ENCODE measurements around the gene IGLL5. TPM values are rescaled to one million over a fixed set of nuclear protein-coding genes. Genes with fewer than 3 reads are reported as not detected.

Gene IGLL5
- total and polyA plus RNA-seq, 2 of the 13 experiments (the other 11 are each of a cell fraction or from before 2014, with no cell fraction given), result not detected

GRCh38 chr22:22939588-22940368 is 52.2 kb downstream of the IGLL5 start (continued):
- TF ChIP-seq PAXIP1 (CRISPR knock-in tag; conservative IDR thresholded peaks at IDR 0.05), result peak; percentile 30; the same call in 1 of the 2 replicates
- 0 out of 2 replicates have a peak, but pooled peaks have one; percentile 28 for TF ChIP-seq ELF3 (CRISPR knock-in tag; IDR thresholded peaks at IDR 0.05)
- no peak for TF ChIP-seq NFRKB (IDR thresholded peaks at IDR 0.05)
- TF ChIP-seq RELA (CRISPR knock-in tag; IDR thresholded peaks at IDR 0.05), result no peak
- peak; percentile 68 for TF ChIP-seq HHEX (CRISPR knock-in tag; IDR thresholded peaks at IDR 0.05)

- peaks cover 19% of the 10 kb centered on the region for H3K4me1 ChIP-seq (ENCODE audit: insufficient read depth, low read length)
- CTCF ChIA-PET (ENCODE audit: low intra/inter-chr PET ratio, low total read pairs), result no interaction called here
- TF ChIP-seq TOE1 (CRISPR knock-in tag; IDR thresholded peaks at IDR 0.05) (no peak), ZNF841 (CRISPR knock-in tag; IDR thresholded peaks at IDR 0.05; ENCODE audit: borderline replicate concordance) (no peak), NR2F6 (IDR thresholded peaks at IDR 0.05) (no peak), NR2F6 (CRISPR knock-in tag; IDR thresholded peaks at IDR 0.05) (no peak), CENPX (CRISPR knock-in tag; IDR thresholded peaks at IDR 0.05) (no peak), SMARCE1 (IDR thresholded peaks at IDR 0.05; ENCODE audit: borderline replicate concordance) (no peak), ZNF33B (CRISPR knock-in tag; IDR thresholded peaks at IDR 0.05) (no peak)
- TF ChIP-seq, protein P1, sequence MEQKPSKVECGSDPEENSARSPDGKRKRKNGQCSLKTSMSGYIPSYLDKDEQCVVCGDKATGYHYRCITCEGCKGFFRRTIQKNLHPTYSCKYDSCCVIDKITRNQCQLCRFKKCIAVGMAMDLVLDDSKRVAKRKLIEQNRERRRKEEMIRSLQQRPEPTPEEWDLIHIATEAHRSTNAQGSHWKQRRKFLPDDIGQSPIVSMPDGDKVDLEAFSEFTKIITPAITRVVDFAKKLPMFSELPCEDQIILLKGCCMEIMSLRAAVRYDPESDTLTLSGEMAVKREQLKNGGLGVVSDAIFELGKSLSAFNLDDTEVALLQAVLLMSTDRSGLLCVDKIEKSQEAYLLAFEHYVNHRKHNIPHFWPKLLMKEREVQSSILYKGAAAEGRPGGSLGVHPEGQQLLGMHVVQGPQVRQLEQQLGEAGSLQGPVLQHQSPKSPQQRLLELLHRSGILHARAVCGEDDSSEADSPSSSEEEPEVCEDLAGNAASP (CRISPR knock-in tag; IDR thresholded peaks at IDR 0.05; ENCODE audit: borderline replicate concordance), result no peak
- TF ChIP-seq, protein P2, sequence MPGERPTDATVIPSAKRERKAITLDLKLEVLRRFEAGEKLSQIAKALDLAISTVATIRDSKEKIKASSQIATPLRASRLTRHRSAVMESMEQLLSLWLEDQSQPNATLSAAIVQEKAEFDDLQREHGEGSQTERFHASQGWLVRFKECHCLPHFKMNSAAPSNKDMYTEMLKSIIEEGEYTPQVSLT (CRISPR knock-in tag; IDR thresholded peaks at IDR 0.05; ENCODE audit: borderline replicate concordance, low read depth), result no peak
Measured at GRCh38 chr22:22940961-22941605, 53.5 kb downstream of the IGLL5 start.

More at GRCh38 chr22:22940961-22941605, 53.5 kb downstream of the IGLL5 start:
- no peak overlapping the region for H3K4me3 ChIP-seq (replicated peaks in 1 of 3; ENCODE audit: insufficient read depth in 1 of 3, low read depth in 2 of 3, low read length in 3 of 3)
- no peak overlapping the region for H2AFZ ChIP-seq (ENCODE audit: low read length)
- BruUV-seq (replicated peaks), result no TSS peak
- POLR2A ChIA-PET, result no interaction called here
- H3K9ac ChIP-seq (ENCODE audit: insufficient read depth, low read depth, low read length), result no peak overlapping the region
- DNase-seq (ENCODE audit: low spot score) (no peak), ATAC-seq (no peak), FAIRE-seq (no peak)
- H4K20me1 ChIP-seq (ENCODE audit: insufficient read depth, low read length), result no peaks in the 10 kb centered on the region
- intact Hi-C loops (cut with micrococcal nuclease; ENCODE audit: unreplicated experiment), result no loop called here
- no peak overlapping the region for H3K4me2 ChIP-seq (ENCODE audit: low read depth, low read length)
- H3K27ac ChIP-seq (ENCODE audit: extremely low read length, insufficient read depth, low read length), result no peak overlapping the region
- WGBS (ENCODE audit: low lambda C conversion rate), result 35% methylated on average over 5 of the region's 6 CpGs
- no peaks in the 10 kb centered on the region for H3K9me3 ChIP-seq (ENCODE audit: low read length)
- H3K36me3 ChIP-seq (replicated peaks in 1 of 2; ENCODE audit: control insufficient read depth in 1 of 2, insufficient read depth in 2 of 2, low read length in 2 of 2), result no peaks in the 10 kb centered on the region
- in situ Hi-C loops (cut with HindIII; ENCODE audit: extremely low pct_ligation_motif_present, low pct_unique_long_range_greater_than_20kb), result no loop called here
- peaks cover 3 to 38% of the 10 kb centered on the region in 2 experiments; a peak in 4 of 5 replicates for H3K27me3 ChIP-seq (ENCODE audit: control insufficient read depth in 1 of 2, insufficient read depth in 2 of 2, low read length in 2 of 2)
- H3K79me2 ChIP-seq (ENCODE audit: insufficient read depth, low read length), result no peaks in the 10 kb centered on the region
